SW 1271 (cell line): Measurements from ENCODE around the gene ITGA3.
A peak's percentile ranks its signal among the peaks of the same experiment; 100 is the strongest.
"Not testable (repeated sequence)": the region's sequence is repeated elsewhere in the genome, so short reads cannot be mapped to it uniquely, and the experiment has no call there.

Source experiments
- DNase-seq, 2 experiments: peaks; one replicate each; lab custom pipeline; 2025; lab: John Stamatoyannopoulos, UW

ITGA3 gene

GRCh38 chr17:50052241-50052796 lies 3.6 kb upstream of the ITGA3 start:
- DNase-seq, result no peak

GRCh38 chr17:50052822-50053653 lies 2.9 kb upstream of the ITGA3 start:
- peak in 1 of 2 experiments; percentile 39 for DNase-seq

DNA sequence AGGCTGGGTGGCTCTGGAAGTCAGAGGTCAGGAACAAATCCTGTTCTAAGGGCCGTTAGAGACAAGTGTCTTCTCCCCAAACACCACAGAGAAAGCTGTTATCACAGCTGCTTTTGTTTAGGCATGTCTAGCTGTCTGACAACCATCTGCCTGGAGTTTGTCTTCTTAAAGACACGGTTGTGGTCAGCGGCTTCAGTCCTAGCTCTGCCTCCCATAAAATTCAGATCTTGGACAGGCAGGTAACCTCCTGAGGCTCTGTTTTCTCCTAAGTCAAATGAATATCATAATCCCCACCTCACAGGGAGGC lies 2.3 kb upstream of the ITGA3 start:
- DNase-seq, result peak in 1 of 2 experiments; percentile 39

DNA sequence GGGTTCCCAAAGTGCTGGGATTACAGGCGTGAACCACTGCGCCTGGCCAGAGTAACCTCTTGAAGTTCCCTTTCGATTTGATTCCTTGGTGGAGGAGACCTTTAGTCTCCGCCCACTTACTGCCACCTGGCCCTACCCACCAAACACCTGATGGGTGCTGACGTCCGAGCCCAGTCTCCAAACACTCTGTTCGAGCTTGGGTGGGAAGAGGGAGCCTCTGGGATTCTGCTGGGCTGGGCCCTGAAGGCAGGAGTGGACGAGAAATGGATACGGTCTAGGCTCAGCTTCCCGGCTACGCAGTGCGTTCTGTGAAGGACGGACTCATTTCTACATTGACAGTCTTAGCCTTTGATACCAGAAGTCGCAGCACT lies 870 bp upstream of the ITGA3 start:
- peak; percentile 62 to 74 for DNase-seq

- DNase-seq, result peak in 1 of 2 experiments; percentile 82
Measured at GRCh38 chr17:50056217-50056960, 479 bp downstream of the ITGA3 start.

DNA sequence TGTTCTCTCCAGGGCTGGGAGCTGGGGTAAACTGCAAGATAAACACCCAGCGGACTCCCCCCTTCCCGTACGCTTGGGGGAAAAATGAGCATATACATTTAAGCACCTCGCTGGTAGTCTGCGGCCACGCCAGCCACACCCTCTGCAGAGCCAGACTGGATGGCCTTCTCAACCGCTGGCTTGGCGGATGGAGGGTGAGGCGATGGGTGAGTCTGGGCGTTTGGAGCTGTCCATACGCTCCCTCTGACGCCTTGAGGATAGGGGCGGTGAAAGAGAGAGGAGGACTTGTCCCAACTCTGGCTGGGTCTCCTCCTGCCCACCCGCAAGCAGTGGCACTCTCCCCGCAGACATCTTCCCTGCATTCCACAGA lies 1.0 kb downstream of the ITGA3 start:
- peak in 1 of 2 experiments; percentile 68 for DNase-seq

DNA sequence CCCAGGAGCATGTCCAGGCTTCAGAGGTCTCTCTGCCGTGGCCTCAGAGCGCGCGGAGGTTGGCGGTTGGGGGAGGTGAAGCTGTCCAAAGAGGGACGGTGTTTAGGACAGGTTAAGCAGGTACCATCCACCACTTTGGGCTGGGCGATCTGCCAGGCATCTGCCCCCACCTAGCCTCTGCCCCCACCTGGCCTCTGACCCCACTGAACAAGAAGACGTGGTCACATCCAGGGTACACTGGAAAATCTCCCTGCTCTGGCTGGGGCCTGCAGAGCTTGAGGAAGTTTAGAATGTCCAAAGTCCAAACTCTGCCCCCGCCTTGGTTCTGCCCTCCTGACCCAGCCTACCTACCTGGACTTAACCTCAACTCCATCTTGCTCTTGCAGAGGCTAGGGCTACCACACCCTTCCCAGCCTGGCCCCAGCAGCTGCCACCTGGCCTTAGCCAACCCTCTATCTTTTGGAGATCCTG lies 1.6 kb downstream of the ITGA3 start:
- no peak for DNase-seq

GRCh38 chr17:50058296-50058953 lies 2.5 kb downstream of the ITGA3 start:
- DNase-seq, result peak in 1 of 2 experiments; percentile 38

DNA sequence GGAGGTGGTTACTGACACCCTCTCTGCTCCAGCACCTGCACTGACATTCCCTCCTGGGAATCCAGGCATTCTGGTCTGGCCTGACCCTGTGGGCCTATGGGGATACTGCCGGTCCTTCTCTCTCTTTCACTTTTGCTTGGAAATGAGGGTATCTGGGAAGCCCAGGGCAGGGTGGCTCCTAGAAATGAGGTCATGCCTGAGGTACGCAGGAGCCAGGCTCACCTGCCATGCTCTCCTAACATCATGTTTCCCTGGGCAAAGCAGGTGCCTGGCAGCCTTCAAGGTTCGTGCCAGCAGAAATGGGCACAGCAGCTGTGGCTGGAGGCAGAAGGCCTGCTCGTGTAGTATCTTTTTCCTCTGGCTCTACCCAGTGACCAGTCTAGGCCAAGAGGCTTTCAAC lies 3.3 kb downstream of the ITGA3 start:
- no peak for DNase-seq

- peak in 1 of 2 experiments; percentile 45 for DNase-seq
Measured at GRCh38 chr17:50059759-50060273, 3.9 kb downstream of the ITGA3 start.

DNA sequence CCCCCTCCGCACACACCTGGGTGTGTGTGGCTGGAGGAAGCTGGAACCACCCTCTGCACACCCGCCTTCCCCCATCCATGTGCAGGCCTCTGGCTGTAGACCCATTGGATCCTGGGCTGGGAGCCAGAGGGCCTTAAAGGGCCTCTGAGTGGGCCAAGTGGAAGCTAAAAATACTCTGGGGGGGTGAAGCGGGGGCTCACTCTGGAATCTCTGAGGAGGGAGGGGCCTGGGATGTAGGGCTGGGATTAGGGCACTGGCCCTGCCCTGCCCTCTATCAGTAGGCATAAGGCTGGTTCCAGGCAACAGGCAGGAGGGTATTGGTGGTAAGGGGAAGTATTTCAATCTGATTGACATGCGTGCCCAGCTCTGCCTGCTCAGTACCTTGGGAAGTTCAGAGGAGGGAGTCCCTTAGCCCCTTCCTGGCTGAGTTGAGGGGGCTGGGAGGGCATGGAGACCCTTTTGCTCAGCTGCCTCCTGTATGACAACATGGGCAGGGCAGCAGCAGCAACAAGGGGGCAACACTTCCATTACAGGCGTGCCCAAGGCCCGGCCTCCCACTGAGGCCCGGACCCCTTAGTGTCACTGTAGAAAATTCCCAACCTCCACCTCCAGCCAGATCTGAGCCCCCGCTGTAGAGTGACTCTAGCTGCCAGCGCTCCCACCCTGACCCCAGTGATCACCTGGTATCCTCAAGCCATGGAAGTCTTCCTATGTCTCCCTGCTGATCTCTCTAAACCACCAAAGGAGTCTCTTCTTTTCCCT lies 5.2 kb downstream of the ITGA3 start:
- DNase-seq, result peak; percentile 52 to 70

DNA sequence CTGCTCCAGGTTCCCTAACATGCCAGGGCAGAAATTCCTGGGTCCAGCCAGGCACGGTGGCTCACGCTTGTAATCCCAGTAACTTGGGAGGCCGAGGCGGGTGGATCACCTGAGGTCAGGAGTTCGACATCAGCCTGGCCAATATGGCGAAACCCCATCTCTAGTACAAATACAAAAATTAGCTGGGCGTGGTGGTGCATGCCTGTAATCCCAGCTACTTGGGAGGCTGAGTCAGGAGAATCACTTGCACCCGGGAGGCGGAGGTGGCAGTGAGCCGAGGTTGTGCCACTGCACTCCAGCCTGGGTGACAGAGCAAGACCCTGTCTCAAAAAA lies 5.8 kb downstream of the ITGA3 start:
- DNase-seq, result not testable (repeated sequence)

DNA sequence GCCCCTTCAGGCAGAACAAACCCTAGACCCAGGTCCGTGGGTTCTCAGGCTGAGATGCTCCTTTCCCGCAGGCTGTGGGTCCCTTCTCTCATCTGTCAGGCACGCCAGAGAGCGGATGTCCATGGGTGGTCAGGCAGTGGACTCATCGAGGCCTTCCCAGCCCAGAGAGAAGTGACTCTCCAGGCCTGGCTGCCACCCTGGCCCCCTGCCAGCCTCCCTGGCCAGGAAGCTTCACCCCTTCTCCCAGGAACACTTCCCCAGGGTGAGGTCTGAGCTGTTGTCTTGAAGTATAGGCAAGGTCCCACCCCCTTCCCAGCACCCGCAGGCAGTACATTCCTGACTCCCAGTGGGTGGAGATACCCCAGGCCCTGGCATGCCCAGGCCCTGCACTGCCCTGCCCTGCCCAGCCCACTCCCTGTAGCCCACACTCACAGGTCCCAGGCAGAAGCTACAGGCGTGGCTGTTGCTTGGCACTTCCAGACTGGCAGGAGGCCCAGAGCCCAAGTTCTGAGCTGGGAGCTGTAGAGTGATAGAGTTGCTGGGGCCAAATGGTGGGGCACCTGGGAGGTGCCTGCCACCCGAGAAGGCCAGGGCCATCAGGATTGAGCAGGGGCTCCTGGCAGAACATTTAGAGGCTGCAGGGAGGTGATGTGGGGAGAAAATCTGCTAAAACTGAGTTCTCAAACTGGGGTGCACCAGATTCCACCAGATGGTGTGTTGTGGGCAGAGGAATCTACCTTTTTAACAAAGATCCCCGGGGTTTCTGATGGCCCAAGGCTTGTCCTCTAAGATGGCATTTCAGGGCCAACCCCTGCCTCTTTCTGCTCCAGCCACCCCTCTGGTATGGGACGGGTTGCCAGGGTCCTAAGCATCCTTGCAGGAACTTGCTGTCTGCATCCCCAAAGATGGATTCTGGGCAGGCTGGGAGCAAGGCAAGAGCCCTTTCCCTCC lies 6.7 kb downstream of the ITGA3 start:
- peak; percentile 96 to 98 for DNase-seq

DNA sequence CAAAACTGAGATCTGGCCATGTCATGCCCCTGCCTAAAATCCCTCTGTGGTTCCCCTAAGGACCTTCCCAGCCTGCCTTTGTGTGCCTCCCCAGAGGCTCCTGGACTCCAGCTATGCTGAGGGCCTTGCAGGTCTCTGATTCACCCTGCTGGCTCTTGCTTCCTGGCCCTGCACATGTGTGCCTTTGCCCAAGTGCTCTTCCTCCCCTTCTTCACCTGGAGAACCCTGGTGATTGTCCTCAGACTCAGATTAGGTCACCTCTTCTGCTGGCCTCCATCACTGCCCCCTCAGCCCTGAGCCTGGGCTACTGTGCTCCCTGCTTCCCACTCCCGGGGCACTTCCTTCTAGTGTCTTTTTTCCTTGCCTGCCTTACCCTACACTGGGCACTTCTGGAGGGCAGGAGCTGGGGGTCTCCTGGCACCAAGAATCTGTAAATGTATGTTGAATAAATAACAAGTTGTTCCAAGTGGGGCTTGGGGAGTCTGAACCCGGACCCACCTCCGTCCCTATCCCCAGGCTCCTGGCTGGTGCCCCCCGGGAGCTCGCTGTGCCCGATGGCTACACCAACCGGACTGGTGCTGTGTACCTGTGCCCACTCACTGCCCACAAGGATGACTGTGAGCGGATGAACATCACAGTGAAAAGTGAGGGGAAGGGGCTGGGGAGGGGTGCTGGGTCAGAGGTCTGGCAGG lies 7.8 kb downstream of the ITGA3 start:
- DNase-seq, result peak in 1 of 2 experiments; percentile 39

DNA sequence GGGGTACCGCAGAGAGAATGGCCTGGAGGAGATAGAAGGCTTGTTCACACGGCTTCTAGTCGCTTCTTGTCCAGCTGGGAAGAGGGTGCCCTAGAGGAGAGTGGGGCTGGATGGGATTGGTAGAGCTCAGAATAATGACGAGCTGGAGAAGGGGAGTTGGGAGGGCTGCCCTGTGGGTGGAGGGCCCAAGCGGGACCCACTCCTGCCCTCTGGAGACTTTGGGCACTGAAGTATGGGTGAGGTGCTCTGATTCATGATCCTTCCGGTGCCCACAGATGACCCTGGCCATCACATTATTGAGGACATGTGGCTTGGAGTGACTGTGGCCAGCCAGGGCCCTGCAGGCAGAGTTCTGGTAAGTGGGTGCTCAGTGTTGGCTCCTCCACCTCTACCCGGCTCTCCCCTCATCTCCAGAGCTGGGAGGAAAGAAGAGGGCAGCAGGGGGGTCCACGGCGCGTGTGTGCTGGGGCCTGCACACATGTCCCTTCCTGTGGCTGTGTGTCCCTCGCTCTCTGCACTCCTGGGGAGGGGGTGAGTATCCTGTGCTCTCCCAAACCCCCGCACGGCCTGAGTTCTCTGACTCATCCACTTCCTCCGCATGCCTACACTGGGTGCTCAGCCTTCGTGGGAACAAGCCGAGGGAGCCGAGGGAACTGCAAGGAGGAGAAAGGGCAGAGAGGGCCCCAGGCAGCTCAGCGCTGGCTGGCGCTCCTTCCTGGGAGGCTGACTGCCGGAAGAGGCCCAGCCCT lies 8.5 kb downstream of the ITGA3 start:
- peak; percentile 85 to 95 for DNase-seq

GRCh38 chr17:50065056-50065455 lies 9.1 kb downstream of the ITGA3 start:
- DNase-seq, result no peak

DNA sequence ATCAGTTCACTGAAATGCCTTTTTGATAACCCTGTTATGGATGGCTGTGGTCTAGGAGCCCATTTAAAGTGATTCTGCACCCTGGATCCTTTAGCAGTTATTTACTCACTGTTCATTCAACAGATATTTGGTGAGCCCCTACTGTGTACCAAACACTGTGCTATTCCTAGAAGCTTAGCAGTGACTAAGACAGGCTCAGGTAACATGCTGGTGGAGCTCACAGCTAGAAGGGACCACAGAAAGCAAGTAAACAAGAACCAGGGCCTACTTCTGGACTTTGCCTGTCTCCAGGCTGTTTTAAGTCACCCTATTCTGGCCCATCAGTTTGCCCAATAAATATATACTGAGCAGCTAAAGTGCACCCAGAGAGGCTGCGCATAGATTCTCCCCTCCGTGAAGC lies 11.1 kb downstream of the ITGA3 start:
- no peak for DNase-seq

DNA sequence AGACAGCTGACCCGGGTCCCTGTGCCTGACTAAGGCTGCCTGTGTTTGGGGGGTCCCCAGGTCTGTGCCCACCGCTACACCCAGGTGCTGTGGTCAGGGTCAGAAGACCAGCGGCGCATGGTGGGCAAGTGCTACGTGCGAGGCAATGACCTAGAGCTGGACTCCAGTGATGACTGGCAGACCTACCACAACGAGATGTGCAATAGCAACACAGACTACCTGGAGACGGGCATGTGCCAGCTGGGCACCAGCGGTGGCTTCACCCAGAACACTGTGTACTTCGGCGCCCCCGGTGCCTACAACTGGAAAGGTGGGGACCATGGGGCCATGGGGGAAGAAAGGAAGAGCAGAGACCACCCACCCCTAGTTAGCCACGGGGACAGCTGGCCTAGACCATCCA lies 12.1 kb downstream of the ITGA3 start:
- DNase-seq, result no peak
